Measurements from ENCODE around the gene ANKLE2.

DNA sequence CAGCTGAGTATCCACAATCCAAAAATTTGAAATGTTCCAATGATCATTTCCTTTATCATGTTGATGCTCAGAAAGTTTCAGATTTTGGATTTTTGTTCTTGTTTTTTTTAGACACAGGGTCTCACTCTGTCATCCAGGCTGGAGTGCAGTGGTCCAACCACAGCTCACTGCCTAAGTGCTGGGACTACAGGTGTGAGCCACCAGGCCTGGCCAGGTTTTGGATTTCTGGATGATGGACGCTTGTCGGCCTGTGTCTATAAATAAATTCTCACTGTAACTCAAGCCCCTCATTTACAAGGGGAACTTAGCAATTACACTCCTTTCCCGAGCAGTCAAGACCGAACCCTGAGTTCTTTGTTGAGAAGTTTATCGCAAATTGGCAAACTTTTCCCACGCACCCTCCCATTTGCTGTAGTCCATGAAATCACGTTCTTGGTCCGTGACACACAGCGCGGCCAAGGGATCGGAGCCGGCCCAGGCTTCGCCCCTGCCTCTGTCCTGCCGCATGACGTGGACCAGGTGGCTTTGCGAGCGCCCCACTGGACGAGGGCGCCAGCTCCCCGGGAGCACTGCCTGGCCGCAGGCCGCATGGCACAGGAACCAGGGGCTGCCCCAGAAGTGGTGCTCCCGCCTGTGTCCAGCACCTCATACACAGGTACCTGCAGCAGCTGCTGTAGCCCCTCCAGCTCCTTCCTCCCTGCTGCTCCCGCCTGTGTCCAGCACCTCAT lies 14.0 kb upstream of the ANKLE2 start:
- TF ChIP-seq POLR2A (IDR thresholded peaks at IDR 0.05): no peak
- TF ChIP-seq, protein P1, sequence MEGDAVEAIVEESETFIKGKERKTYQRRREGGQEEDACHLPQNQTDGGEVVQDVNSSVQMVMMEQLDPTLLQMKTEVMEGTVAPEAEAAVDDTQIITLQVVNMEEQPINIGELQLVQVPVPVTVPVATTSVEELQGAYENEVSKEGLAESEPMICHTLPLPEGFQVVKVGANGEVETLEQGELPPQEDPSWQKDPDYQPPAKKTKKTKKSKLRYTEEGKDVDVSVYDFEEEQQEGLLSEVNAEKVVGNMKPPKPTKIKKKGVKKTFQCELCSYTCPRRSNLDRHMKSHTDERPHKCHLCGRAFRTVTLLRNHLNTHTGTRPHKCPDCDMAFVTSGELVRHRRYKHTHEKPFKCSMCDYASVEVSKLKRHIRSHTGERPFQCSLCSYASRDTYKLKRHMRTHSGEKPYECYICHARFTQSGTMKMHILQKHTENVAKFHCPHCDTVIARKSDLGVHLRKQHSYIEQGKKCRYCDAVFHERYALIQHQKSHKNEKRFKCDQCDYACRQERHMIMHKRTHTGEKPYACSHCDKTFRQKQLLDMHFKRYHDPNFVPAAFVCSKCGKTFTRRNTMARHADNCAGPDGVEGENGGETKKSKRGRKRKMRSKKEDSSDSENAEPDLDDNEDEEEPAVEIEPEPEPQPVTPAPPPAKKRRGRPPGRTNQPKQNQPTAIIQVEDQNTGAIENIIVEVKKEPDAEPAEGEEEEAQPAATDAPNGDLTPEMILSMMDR (IDR thresholded peaks at IDR 0.05): no peak

Data from lower leg skin (tissue), 3 donors.